GM19239 (cell line): ENCODE measurements around the gene SLC4A4.

ENCODE experiments used
- DNase-seq: peaks from one replicate; pipeline ENCODE4 v3.0.0; 2011; ENCODE audit warnings: low spot score; ENCODE audit not compliant: insufficient read length
- FAIRE-seq: peaks from 2 replicates; lab custom pipeline; 2011; peaks lifted over from hg19 to GRCh38; lab: Jason Lieb, UNC

Gene SLC4A4

DNA sequence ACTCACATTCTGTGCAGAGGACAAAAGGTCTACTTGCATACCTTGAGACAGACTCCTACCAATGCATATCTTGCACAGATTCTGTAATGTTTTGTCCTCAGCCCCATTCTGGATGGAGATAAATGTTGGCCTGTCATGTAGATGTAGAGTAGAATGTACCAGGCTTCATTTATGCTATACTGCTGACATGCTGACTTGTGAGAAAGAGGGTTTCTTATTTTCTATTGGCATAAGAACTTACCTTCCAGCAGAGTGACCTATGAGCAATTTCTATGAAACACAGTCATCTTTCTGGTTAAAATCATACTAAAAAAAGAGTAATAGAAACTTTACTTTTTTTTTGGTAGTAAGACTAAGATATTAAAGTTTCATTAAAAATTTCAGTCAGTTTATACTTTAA lies 17.2 kb downstream of the SLC4A4 start:
- no peak for DNase-seq
- FAIRE-seq, result no peak

GRCh38 chr4:71356924-71357663 lies 18.3 kb downstream of the SLC4A4 start:
- DNase-seq (no peak), FAIRE-seq (no peak)

DNA sequence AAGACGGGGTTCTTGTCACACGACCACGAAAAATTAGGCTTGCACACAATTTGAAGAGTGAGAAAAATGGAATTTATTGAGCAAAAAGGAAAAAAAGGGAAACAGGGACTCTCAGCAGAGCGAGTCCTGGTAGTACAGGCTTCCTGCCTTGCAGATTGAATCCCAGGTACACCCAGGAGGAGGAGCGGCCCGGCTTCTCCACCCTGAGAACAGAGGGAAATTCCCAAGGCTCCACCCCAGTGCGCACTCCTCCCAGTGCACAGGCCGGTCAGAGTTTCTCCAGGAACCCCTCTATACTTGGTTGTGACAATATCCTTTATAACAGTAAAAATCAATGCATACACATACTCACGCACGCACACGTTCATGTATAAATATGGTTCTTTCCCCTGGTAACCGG lies 22.0 kb downstream of the SLC4A4 start:
- FAIRE-seq (no peak), DNase-seq (no peak)

DNA sequence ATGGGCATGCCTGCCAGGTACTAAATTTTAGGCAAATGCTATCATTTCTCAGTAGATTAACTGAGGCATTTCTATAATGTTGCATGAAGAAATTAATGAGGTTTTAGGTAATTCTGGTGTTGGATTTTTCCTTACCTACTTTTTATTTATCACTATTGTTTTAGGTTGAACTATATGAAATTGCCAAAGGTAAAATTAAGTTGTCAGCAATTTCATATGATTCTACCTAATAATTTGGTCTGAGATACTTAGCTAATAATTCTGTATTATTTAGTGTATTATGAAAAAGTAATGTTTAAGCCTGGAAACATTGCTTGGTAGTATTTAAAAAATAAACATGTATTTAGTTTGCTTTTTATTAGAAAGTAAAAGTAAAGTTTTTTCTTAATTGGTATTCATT lies 22.7 kb downstream of the SLC4A4 start:
- DNase-seq (no peak), FAIRE-seq (no peak)

- no peak for DNase-seq
- no peak for FAIRE-seq
Observed at GRCh38 chr4:71366766-71367165, 27.9 kb downstream of the SLC4A4 start.

GRCh38 chr4:71367546-71367945 lies 28.7 kb downstream of the SLC4A4 start:
- DNase-seq (no peak), FAIRE-seq (no peak)

DNA sequence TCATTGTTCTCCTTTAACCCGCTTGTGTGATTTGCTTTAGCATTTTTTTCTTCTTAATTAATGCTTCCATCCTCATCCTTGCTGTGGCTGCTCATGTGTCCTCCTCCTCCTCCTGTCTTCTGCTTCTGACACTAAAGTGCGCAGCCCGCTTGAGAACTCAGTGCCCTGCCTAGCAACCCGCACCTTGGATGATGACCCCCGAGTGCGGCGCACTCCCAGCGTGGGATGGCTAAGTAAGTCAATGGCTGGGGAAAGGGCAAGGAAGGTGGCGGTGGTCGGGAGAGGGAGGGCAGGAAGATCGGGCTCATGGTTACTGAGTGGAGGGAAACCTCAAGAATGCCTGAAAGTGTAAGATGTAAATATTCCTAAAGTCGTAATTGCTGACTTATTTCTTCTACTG lies 30.1 kb downstream of the SLC4A4 start:
- no peak for FAIRE-seq

DNA sequence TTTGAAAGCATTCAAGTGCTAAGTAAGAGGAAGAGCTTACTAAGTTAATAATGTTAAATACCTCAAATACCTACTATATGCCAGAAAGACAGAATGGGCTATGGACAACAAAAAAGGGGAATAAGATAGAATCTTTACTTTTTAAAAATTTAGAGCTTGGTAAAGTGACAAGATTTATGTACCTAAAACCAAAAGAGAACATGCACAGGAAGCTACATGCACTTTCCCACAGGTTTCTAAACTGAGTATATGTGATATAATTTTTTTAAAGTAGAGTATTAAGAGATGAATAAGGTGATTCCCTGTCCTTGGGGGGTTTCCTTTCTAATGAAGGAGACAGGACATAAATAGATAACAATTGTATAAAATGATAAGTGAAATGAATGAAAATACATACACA lies 30.7 kb downstream of the SLC4A4 start:
- FAIRE-seq (no peak), DNase-seq (no peak)

More for the DNA sequence above, 30.1 kb downstream of the SLC4A4 start:
- DNase-seq, result no peak

- no peak for FAIRE-seq
- no peak for DNase-seq
Observed at GRCh38 chr4:71375494-71375893, 36.7 kb downstream of the SLC4A4 start.

GRCh38 chr4:71377561-71377960 lies 38.7 kb downstream of the SLC4A4 start:
- no peak for DNase-seq
- FAIRE-seq, result no peak

DNA sequence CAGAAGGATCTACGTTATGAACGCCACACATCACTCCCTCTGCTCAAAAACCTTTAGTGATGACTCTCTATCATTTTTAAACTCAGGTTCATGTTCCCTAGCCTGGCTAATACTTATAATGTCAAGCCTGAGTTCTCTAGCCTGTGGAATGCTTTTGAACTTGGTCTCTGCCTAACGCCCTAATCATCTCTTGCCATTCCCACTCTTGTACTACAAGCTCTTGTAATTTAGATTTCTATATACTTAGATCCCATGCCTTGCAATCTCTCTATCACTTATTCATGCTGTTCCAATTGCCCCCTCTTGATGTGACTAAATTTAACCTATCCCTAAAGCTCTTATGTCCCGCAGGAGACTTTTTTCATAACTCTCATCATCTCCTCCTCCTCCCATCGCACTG lies 40.3 kb downstream of the SLC4A4 start:
- DNase-seq (no peak), FAIRE-seq (no peak)

- no peak for DNase-seq
Observed at GRCh38 chr4:71380788-71381187, 42.0 kb downstream of the SLC4A4 start.

GRCh38 chr4:71382125-71382899 lies 43.5 kb downstream of the SLC4A4 start:
- FAIRE-seq (no peak), DNase-seq (no peak)

More at GRCh38 chr4:71380788-71381187, 42.0 kb downstream of the SLC4A4 start:
- FAIRE-seq, result no peak

- DNase-seq (no peak), FAIRE-seq (no peak)
Observed at GRCh38 chr4:71382900-71383560, 44.2 kb downstream of the SLC4A4 start.

DNA sequence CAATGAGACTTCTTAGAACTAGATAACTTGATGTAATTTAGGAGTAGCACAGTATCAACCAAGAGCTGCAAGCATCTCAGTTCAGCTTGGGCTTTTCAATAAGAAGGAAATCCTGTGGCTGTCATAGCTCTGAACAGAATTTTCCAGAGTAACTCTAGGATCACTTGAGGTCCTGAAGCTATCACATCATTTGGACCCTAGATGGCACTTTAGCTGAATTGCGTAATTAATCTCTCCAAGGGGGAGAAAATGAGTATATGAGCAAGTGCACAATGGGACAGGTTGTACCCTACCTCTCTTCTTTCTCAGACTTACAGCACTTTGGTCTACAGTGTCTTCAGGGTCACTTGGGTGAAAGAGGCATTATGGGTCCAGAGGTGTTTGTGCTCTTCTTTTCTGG lies 45.2 kb downstream of the SLC4A4 start:
- DNase-seq, result no peak
- FAIRE-seq, result no peak

DNA sequence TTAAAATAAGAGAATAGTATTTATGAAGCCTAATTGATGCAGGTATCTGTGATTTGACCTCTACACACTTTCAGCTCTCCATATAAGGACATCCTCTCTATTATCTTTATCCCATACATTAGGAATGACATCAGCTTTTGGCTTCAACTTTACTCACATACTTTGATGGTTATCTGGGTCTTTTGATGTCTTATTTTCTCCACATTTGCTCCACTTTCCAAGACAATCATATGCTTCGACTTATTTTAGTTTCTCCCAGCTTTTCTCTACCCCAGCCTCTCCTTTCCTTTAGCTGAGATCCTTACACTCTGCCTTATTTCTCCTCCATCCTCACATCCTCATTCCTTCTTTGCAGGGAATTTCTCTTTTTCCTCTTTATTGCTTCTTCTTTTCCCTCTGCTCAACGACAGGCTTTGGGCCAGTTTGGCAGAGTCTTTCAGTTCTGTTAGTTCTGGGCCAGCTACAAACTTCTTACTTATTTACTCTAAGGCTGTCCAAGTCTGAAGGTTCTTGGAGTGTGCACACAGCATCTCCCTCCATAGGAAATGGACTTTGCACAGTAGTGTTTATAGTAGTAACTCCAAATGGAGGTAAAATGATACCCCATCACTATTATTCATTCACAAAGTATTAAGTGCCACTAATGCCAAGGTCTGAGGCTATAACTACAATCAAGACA lies 50.5 kb downstream of the SLC4A4 start:
- no peak for DNase-seq
- FAIRE-seq, result no peak

DNA sequence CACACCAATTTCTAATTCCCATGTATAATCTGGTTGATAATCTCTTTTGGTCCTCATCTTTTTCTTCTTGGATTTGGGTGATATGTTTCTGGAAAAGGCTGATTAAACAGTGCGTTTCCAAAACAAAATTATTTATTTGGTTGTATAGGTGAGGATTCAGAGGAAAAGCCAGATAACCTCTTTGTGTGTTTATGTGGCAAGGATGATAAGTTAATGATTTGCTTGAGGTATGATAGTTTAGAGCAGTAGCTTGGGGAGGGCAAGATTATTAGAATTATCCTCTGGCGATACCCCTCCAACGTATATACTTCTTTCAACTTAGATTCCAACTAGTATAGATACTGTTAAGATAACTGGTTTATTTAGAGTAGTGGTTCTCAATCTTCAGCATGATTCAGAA lies 53.3 kb downstream of the SLC4A4 start:
- DNase-seq (no peak), FAIRE-seq (no peak)

- FAIRE-seq (no peak), DNase-seq (no peak)
Observed at GRCh38 chr4:71396382-71396781, 57.6 kb downstream of the SLC4A4 start.

DNA sequence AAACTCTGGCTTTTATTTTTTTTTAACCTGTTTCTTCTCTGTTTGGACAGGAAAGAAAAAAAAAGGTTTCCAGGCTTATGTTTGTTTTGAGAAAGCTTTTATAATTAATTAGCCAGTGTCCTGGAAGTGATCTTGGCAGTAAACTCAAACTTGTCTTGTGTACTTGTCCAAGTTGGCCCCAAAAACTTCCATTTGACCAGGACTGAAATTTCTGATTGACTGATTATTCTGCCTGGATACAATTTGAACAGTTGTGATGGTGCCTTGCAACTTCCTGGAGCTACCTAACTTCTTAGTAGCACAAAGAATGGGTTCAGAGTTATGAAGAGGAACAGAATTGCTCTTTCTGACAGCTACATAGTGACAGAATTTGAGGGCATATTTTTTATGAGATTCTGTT lies 62.0 kb downstream of the SLC4A4 start:
- DNase-seq (no peak), FAIRE-seq (no peak)

DNA sequence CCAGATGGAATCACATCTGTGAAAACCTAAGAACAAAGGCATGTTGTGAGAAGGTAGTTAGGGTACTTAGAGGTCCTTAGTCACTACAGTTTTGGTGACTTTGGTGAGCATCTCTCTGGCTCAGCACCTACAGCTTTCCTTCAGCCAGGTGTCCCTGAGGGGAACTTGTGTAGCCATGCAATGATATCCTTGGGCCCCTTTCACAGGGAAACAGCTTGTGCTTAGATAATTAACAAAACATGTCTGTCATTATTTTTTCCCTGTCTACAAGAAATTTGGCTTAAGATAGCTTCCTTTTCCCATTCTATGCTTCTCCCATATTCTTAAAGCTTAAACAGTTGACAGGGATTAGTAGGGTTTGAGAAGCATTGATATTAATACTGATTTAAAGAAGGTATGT lies 63.8 kb downstream of the SLC4A4 start:
- FAIRE-seq (no peak), DNase-seq (no peak)

- FAIRE-seq (no peak), DNase-seq (no peak)
Observed at GRCh38 chr4:71404049-71404448, 65.2 kb downstream of the SLC4A4 start.
